Vagina (tissue), 2 donors: ENCODE data around the gene NME4. TPM values are rescaled to one million over a fixed set of nuclear protein-coding genes. Genes with fewer than 3 reads are reported as not detected.
"Not testable (repeated sequence)": the region's sequence is repeated elsewhere in the genome, so short reads cannot be mapped to it uniquely, and the experiment has no call there.

Source experiments
- DNase-seq, 2 donors: peaks; one replicate each; pipeline ENCODE4 v3.0.0-alpha.2; 2017; ENCODE audit errors: extremely low spot score in 2 of 2
- H3K27ac ChIP-seq: fragments of 200-600 bp; sonication (generic); one replicate; pipeline ENCODE4 v1.5.1; 2019
- H3K27me3 ChIP-seq: fragments of 200-600 bp; sonication (generic); one replicate; pipeline ENCODE4 v1.5.1; 2019
- H3K36me3 ChIP-seq, 2 donors: fragments of 200-600 bp; sonication (generic); one replicate each; pipeline ENCODE4 v1.5.1; 2017 to 2019
- H3K4me1 ChIP-seq: fragments of 200-600 bp; sonication (generic); one replicate; pipeline ENCODE4 v1.5.1; 2019
- H3K4me3 ChIP-seq, 2 donors: fragments of 200-600 bp; sonication (generic); 1 replicate in 1 of 2; 2 replicates in 1 of 2; pipeline ENCODE4 v1.5.1; 2016 to 2019
- H3K9me3 ChIP-seq: fragments of 200-600 bp; sonication (generic); one replicate; pipeline ENCODE4 v1.5.1; 2019
- CTCF ChIP-seq, 3 experiments: fragments of 450-650 bp in 2 of 3; fragments of 200-600 bp in 1 of 3; sonication (generic) in 1 of 3; IDR thresholded peaks; one replicate each; pipeline ENCODE4 v1.5.1; 2017 to 2019; ENCODE audit warnings: antibody characterized with exemption in 3 of 3, mild to moderate bottlenecking in 2 of 3, moderate library complexity in 2 of 3
- POLR2A ChIP-seq, 2 donors: fragments of 450-650 bp; IDR thresholded peaks; one replicate each; pipeline ENCODE4 v1.6.1; 2017; ENCODE audit warnings: antibody characterized with exemption in 2 of 2, mild to moderate bottlenecking in 2 of 2, moderate library complexity in 2 of 2
- POLR2AphosphoS5 ChIP-seq, 2 donors: sonication (generic); formaldehyde crosslinking; IDR thresholded peaks; one replicate each; pipeline ENCODE4 v1.9.0; 2017; ENCODE audit warnings: antibody characterized with exemption in 2 of 2, mild to moderate bottlenecking in 2 of 2, low read depth in 1 of 2; ENCODE audit not compliant: insufficient read depth in 1 of 2
- intact Hi-C: fragments of 100-400 bp; cut with DNase I; formaldehyde crosslinking; loops from one replicate; pipeline ENCODE4 v1.15.1; 2023
- total RNA-seq: library from RNA; depleted of rRNA; stranded (reverse); fragments of >200 nt; gene quantifications from one replicate; pipeline ENCODE4 v1.2.3, GENCODE V29; 2016

Gene NME4
- total RNA-seq, 1 donor from 2014 or later, result 88.6 TPM

- no peak for DNase-seq
- Histone ChIP-seq H3K27ac (no peak overlapping the region), H3K4me1 (no peaks in the 10 kb centered on the region), H3K27me3 (no peaks in the 10 kb centered on the region), H3K36me3 (no peaks in the 10 kb centered on the region), H3K9me3 (no peaks in the 10 kb centered on the region), H3K4me3 (no peak overlapping the region)
- TF ChIP-seq POLR2AphosphoS5 (IDR thresholded peaks at IDR 0.05; ENCODE audit: insufficient read depth in 1 of 2, low read depth in 1 of 2), result no peak
- TF ChIP-seq CTCF (IDR thresholded peaks at IDR 0.05), result no peak
- TF ChIP-seq POLR2A (IDR thresholded peaks at IDR 0.05), result no peak
- intact Hi-C loops, result no loop called here
Measured at GRCh38 chr16:360698-361336, 36.2 kb upstream of the NME4 start.

DNA sequence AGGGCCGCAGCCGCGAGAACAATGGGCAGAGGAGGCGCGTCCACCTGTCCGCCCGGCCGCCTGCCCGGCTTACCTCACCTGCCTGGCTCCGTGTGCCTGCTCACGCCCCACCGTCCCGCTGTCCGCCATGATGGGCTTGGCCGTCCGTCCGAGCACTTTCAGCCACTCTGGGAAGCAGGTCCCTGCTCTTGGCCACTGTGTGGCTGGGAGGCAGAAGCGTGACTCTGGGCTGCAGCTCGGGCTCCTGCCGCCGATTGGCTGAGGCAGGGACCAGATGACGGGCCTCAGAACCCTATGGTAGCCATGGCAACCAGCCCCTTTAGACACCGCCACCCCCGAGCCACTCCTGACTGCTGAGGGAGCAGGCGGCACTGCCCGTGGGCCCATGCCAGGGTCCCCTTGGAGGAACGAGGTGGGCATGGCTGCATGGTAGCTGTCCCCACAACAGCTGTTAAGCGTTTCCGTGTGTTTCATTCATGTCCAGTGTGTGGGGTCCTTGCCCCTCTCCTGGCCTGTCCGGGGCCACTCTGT, 35.6 kb upstream of the NME4 start:
- H3K27me3 ChIP-seq, result no peaks in the 10 kb centered on the region
- no peak for DNase-seq
- peaks cover 0 to 2% of the 10 kb centered on the region in 2 donors for H3K36me3 ChIP-seq
- no peak overlapping the region for H3K4me3 ChIP-seq
- intact Hi-C loops, result no loop called here
- H3K9me3 ChIP-seq, result no peaks in the 10 kb centered on the region
- TF ChIP-seq CTCF (IDR thresholded peaks at IDR 0.05) (no peak), POLR2A (IDR thresholded peaks at IDR 0.05) (no peak), POLR2AphosphoS5 (IDR thresholded peaks at IDR 0.05; ENCODE audit: insufficient read depth in 1 of 2, low read depth in 1 of 2) (no peak)
- no peaks in the 10 kb centered on the region for H3K4me1 ChIP-seq
- no peak overlapping the region for H3K27ac ChIP-seq

- Histone ChIP-seq H3K36me3 (peaks cover 0 to 9% of the 10 kb centered on the region in 2 donors), H3K4me1 (no peaks in the 10 kb centered on the region), H3K27ac (no peak overlapping the region), H3K9me3 (no peaks in the 10 kb centered on the region), H3K27me3 (no peaks in the 10 kb centered on the region), H3K4me3 (no peak overlapping the region)
- TF ChIP-seq POLR2A (IDR thresholded peaks at IDR 0.05) (no peak), POLR2AphosphoS5 (IDR thresholded peaks at IDR 0.05; ENCODE audit: insufficient read depth in 1 of 2, low read depth in 1 of 2) (no peak), CTCF (IDR thresholded peaks at IDR 0.05) (peak in 1 of 3 experiments; percentile 50)
- DNase-seq, result no peak
- intact Hi-C loops, result no loop called here
Measured at GRCh38 chr16:361872-362701, 34.9 kb upstream of the NME4 start.

GRCh38 chr16:362702-362999, 34.3 kb upstream of the NME4 start:
- H3K9me3 ChIP-seq, DNase-seq, H3K4me1 ChIP-seq, H3K4me3 ChIP-seq, H3K27ac ChIP-seq, H3K27me3 ChIP-seq, intact Hi-C loops: not testable (repeated sequence)
- peaks cover 0 to 14% of the 10 kb centered on the region in 2 donors for H3K36me3 ChIP-seq

- no peak for TF ChIP-seq POLR2A (IDR thresholded peaks at IDR 0.05)
- TF ChIP-seq CTCF (IDR thresholded peaks at IDR 0.05), result no peak
- no peak for TF ChIP-seq POLR2AphosphoS5 (IDR thresholded peaks at IDR 0.05; ENCODE audit: insufficient read depth in 1 of 2, low read depth in 1 of 2)
- intact Hi-C loops, result no loop called here
- no peaks in the 10 kb centered on the region for H3K9me3 ChIP-seq
- no peak for DNase-seq
- H3K4me1 ChIP-seq, result no peaks in the 10 kb centered on the region
- H3K36me3 ChIP-seq, result peaks cover 0 to 20% of the 10 kb centered on the region in 2 donors
- no peaks in the 10 kb centered on the region for H3K27me3 ChIP-seq
- no peak overlapping the region for H3K4me3 ChIP-seq
- H3K27ac ChIP-seq, result no peak overlapping the region
Measured at GRCh38 chr16:363110-363765, 33.8 kb upstream of the NME4 start.
